Measurements from ENCODE around the gene RGL2. TPM values are rescaled to one million over a fixed set of nuclear protein-coding genes. Genes with fewer than 3 reads are reported as not detected.
A peak's percentile ranks its signal among the peaks of the same experiment; 100 is the strongest.
"Not testable (repeated sequence)": the region's sequence is repeated elsewhere in the genome, so short reads cannot be mapped to it uniquely, and the experiment has no call there.

Gene RGL2
- polyA plus RNA-seq, 1 experiment: 21.9 TPM

GRCh38 chr6:33288921-33289783, 9.6 kb downstream of the RGL2 start, which contains the start of the genes PFDN6 and WDR46:
PFDN6 (plus strand) TSS chr6:33289601; CDS start chr6:33289857, 256 bp downstream.
WDR46 (minus strand) TSS chr6:33289239; CDS start chr6:33289170, 69 bp downstream.
- POLR2A ChIA-PET: interaction anchor here (0.8 to 2.3 kb wide), 7 partner anchors 10 to 318 kb away, joined by 3 to 18 read pairs (median 11); partner anchors contain the start of genes B3GALT4, RGL2, RPS18 and VPS52
- Histone ChIP-seq H3K9me3 (ENCODE audit: control insufficient read depth, insufficient read depth, low read length) (no peaks in the 10 kb centered on the region), H3K27me3 (ENCODE audit: control insufficient read depth, insufficient read depth, low read length) (no peaks in the 10 kb centered on the region), H3K4me3 (ENCODE audit: low read depth, low read length) (peak within 1 kb of the TSS; percentile 89), H3K27ac (ENCODE audit: low read depth, low read length) (peak within 1 kb of the TSS; percentile 39)
- CTCF ChIA-PET: interaction anchor here (0.8 to 2.6 kb wide), 5 partner anchors 9 to 137 kb away, joined by 3 to 11 read pairs (median 4); partner anchors contain the start of genes B3GALT4 and RGL2
- TF ChIP-seq, protein P1, sequence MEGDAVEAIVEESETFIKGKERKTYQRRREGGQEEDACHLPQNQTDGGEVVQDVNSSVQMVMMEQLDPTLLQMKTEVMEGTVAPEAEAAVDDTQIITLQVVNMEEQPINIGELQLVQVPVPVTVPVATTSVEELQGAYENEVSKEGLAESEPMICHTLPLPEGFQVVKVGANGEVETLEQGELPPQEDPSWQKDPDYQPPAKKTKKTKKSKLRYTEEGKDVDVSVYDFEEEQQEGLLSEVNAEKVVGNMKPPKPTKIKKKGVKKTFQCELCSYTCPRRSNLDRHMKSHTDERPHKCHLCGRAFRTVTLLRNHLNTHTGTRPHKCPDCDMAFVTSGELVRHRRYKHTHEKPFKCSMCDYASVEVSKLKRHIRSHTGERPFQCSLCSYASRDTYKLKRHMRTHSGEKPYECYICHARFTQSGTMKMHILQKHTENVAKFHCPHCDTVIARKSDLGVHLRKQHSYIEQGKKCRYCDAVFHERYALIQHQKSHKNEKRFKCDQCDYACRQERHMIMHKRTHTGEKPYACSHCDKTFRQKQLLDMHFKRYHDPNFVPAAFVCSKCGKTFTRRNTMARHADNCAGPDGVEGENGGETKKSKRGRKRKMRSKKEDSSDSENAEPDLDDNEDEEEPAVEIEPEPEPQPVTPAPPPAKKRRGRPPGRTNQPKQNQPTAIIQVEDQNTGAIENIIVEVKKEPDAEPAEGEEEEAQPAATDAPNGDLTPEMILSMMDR (IDR thresholded peaks at IDR 0.05; ENCODE audit: low read depth, low read length): no peak
- DNase-seq (ENCODE audit: low read depth, low spot score): peak; percentile 60

DNA sequence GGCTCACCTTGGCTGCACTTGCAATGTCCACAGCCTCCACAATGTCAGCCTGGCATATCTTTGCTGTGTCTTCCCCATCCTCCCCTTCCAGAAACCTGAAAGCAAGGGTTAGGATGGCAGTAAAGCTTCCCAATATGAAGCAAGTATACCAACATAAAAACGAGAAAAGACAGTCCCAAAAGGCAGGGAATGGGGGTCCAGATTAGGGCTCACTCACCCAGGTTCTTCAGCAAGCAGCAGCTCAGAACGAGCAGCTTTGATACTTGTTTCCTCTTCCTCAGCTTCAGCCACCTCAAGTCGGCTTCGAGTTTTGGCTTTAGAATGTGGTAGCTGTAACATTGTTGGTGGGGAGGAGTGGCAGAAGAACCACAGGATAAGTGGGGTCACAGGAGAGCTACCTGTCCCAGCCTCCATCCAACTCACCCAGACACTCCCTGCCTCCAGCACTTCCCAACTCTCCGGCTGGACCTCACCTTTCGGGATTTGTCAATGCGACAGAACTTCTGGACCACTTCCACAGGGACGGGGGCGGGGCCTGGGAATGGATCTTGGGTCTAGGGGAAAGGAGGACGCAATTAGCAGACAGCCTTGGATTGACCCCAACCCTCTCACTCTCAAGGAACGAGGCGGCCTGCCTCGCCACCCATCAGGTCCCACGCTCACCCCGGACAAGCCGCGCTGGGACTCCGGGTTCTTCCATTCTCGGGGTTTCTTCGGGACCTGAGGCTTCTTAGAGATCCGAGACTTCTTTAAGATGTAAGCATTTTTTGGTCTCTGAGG, 10.4 kb downstream of the RGL2 start:
- peak overlapping the region; percentile 89 for H3K4me3 ChIP-seq (ENCODE audit: low read depth, low read length)
- no peaks in the 10 kb centered on the region for H3K9me3 ChIP-seq (ENCODE audit: control insufficient read depth, insufficient read depth, low read length)
- peak overlapping the region; percentile 39 for H3K27ac ChIP-seq (ENCODE audit: low read depth, low read length)
- ChIA-PET CTCF (interaction anchor here (0.8 to 2.6 kb wide), 5 partner anchors 9 to 138 kb away, joined by 3 to 11 read pairs (median 4); partner anchors contain the start of genes B3GALT4 and RGL2), POLR2A (interaction anchor here (0.8 to 2.3 kb wide), 6 partner anchors 9 to 39 kb away, joined by 3 to 18 read pairs (median 12); partner anchors contain the start of genes B3GALT4, RGL2, RPS18 and VPS52)
- H3K27me3 ChIP-seq (ENCODE audit: control insufficient read depth, insufficient read depth, low read length): no peaks in the 10 kb centered on the region
- DNase-seq (ENCODE audit: low read depth, low spot score): no peak
- TF ChIP-seq, protein P1 (IDR thresholded peaks at IDR 0.05; ENCODE audit: low read depth, low read length): no peak

DNA sequence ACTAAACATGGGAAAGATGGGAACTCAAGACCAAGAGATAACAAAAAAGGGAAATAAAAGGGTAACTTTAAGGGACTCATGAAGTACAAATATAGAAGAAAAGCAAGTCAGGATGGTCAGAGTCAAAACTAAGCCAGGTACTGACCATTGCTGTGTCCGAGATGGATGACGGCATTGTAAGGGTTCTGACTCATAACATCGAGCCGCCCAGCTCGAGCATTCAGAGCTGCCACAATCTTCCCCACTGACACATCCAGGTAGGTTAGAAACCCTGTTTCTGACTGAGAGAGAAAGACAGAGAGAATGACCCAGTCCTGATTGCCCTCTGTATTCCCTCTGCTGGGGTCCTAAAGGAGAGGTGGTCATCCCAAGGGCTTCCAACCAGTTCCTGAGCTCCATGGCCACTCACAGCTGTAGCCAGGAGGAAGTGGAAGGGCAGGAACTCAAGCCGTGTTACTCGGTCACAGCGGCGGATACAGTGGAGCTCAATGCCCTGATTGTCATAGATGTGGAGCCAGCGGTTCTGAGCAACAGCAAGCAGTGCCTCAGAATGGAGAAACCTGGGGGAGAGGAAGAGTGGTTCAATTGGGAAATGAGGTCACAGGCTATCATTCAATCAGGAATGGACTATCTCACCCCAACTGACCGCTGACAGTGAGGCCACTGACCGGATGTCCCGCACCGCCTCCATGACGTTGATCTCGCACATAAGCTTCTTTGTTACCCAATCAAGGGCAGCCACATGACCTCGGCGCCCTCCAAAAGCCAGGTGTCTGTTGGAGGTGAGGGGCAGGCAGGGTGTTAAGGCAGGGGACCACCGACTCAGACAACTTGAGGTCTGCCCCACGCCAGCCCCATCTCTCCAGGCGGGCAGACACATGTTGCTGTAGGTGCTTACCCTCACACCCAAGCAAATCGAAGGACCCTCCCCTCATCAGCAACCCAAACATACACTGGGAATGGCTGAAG, 11.5 kb downstream of the RGL2 start:
- Histone ChIP-seq H3K27me3 (ENCODE audit: control insufficient read depth, insufficient read depth, low read length) (no peaks in the 10 kb centered on the region), H3K4me3 (ENCODE audit: low read depth, low read length) (no peak overlapping the region), H3K27ac (ENCODE audit: low read depth, low read length) (no peak overlapping the region), H3K9me3 (ENCODE audit: control insufficient read depth, insufficient read depth, low read length) (no peaks in the 10 kb centered on the region)
- ChIA-PET CTCF (no interaction called here), POLR2A (interaction anchor here (0.8 kb wide), 1 partner anchor 12 kb away, joined by 3 read pairs; the partner anchor contains the start of gene RGL2)
- no peak for DNase-seq (ENCODE audit: low read depth, low spot score)
- TF ChIP-seq, protein P1 (IDR thresholded peaks at IDR 0.05; ENCODE audit: low read depth, low read length): no peak

GRCh38 chr6:33285214-33285613, 13.5 kb downstream of the RGL2 start:
- H3K27me3 ChIP-seq (ENCODE audit: control insufficient read depth, insufficient read depth, low read length); H3K27ac ChIP-seq (ENCODE audit: low read depth, low read length); H3K9me3 ChIP-seq (ENCODE audit: control insufficient read depth, insufficient read depth, low read length); POLR2A ChIA-PET; DNase-seq (ENCODE audit: low read depth, low spot score); CTCF ChIA-PET; H3K4me3 ChIP-seq (ENCODE audit: low read depth, low read length): not testable (repeated sequence)

Measured in AG04450 (cell line).